HCT116 (cell line): Measurements from ENCODE around the gene TAF10. TPM values are rescaled to one million over a fixed set of nuclear protein-coding genes. Genes with fewer than 3 reads are reported as not detected.

Experiments used
- ATAC-seq: fragments of 200-7000 bp; cut with Tn5 transposase; 2 replicates; pipeline ENCODE4 v1.9.1; 2020; ENCODE audit warnings: mild to moderate bottlenecking, moderate library complexity
- BruUV-seq: library from RNA; stranded (reverse); fragments of 400-500 nt; replicated peaks from 2 replicates; lab custom pipeline; 2021; lab: Mats Ljungman, UMichigan
- CTCF ChIA-PET: fragments of 300-600 bp; sonication (Branson Sonifier 250); formaldehyde crosslinking; loops from one replicate; lab custom pipeline; 2021; ENCODE audit warnings: antibody characterized with exemption; lab: Charles Lee
- POLR2A ChIA-PET: fragments of 300-600, 350-600 bp; sonication (Branson Sonifier 250); formaldehyde crosslinking; loops from one replicate; lab custom pipeline; 2021; ENCODE audit warnings: antibody characterized with exemption; lab: Charles Lee
- RAD21 ChIA-PET, 2 experiments: fragments of 300-600 bp; sonication (Branson Sonifier 250); formaldehyde crosslinking; loops; one replicate each; lab custom pipeline; 2023; ENCODE audit warnings: low total read pairs in 2 of 2; ENCODE audit not compliant: uncharacterized antibody in 2 of 2, unreplicated experiment in 2 of 2, low non-redundant PET in 1 of 2; lab: Charles Lee
- DNase-seq: peaks from one replicate; pipeline ENCODE4 v3.0.0-alpha.2; 2010; ENCODE audit warnings: low read depth, low spot score
- H2AFZ ChIP-seq: fragments of 200-600 bp; shearing (Covaris generic), sonication (generic); 2 replicates; pipeline ENCODE4 v1.6.1; 2017; ENCODE audit warnings: low read depth, mixed run types, mixed read lengths, antibody characterized with exemption, low read length; ENCODE audit not compliant: poor library complexity, severe bottlenecking
- H3K27ac ChIP-seq: 2 replicates; pipeline ENCODE4 v1.5.1; 2012; ENCODE audit warnings: low read depth, low read length
- H3K27me3 ChIP-seq: fragments of 200-600 bp; sonication (generic); 2 replicates; pipeline ENCODE4 v1.6.1; 2016; ENCODE audit warnings: mixed run types, low read length, mixed read lengths; ENCODE audit not compliant: insufficient read depth
- H3K36me3 ChIP-seq, 2 experiments: fragments of 200-500 bp in 1 of 2; fragments of 200-600 bp in 1 of 2; sonication (Bioruptor generic) in 1 of 2; sonication (generic) in 1 of 2; 2 replicates each; pipeline versions ENCODE4 v1.5.1 to v1.6.1; 2014 to 2016; ENCODE audit warnings: low read length in 2 of 2, inconsistent platforms in 1 of 2, mixed read lengths in 1 of 2, mixed run types in 1 of 2; ENCODE audit not compliant: insufficient read depth in 2 of 2, control insufficient read depth in 1 of 2
- H3K4me1 ChIP-seq, 2 experiments: fragments of 200-600 bp in 1 of 2; sonication (generic) in 1 of 2; 2 replicates each; pipeline versions ENCODE4 v1.5.1 to v1.6.1; 2012 to 2017; ENCODE audit warnings: low read length in 2 of 2, inconsistent platforms in 1 of 2, mild to moderate bottlenecking in 1 of 2, mixed read lengths in 1 of 2, mixed run types in 1 of 2, moderate library complexity in 1 of 2; ENCODE audit not compliant: insufficient read depth in 2 of 2, control insufficient read depth in 1 of 2
- H3K4me2 ChIP-seq: fragments of 200-600 bp; sonication (generic); 2 replicates; pipeline ENCODE4 v1.6.1; 2017; ENCODE audit warnings: mixed run types, low read length, mixed read lengths
- H3K4me3 ChIP-seq, 2 experiments: fragments of 200-600 bp in 1 of 2; sonication (generic) in 1 of 2; replicated peaks in 1 of 2; 2 replicates each; pipeline ENCODE4 v1.5.1; 2011 to 2016; ENCODE audit warnings: low read length in 2 of 2, control low read depth in 1 of 2, low read depth in 1 of 2, mild to moderate bottlenecking in 1 of 2, mixed read lengths in 1 of 2, mixed run types in 1 of 2
- H3K79me2 ChIP-seq: fragments of 200-600 bp; sonication (generic); 2 replicates; pipeline ENCODE4 v1.6.1; 2017; ENCODE audit warnings: mild to moderate bottlenecking, mixed run types, low read length, moderate library complexity, mixed read lengths; ENCODE audit not compliant: insufficient read depth
- H3K9ac ChIP-seq: fragments of 200-600 bp; sonication (generic); 2 replicates; pipeline ENCODE4 v1.6.1; 2016; ENCODE audit warnings: low read length, mixed read lengths
- H3K9me2 ChIP-seq: fragments of 200-600 bp; sonication (generic), shearing (Covaris generic); 2 replicates; pipeline ENCODE4 v1.6.1; 2017; ENCODE audit warnings: mixed run types, mild to moderate bottlenecking, moderate library complexity; ENCODE audit not compliant: insufficient read depth
- H3K9me3 ChIP-seq, 2 experiments: fragments of 200-500 bp in 1 of 2; fragments of 200-600 bp in 1 of 2; sonication (Bioruptor generic) in 1 of 2; sonication (generic) in 1 of 2; 2 replicates each; pipeline ENCODE4 v1.6.1; 2014 to 2017; ENCODE audit warnings: low read length in 2 of 2, mixed read lengths in 2 of 2, inconsistent platforms in 1 of 2, low read depth in 1 of 2, mild to moderate bottlenecking in 1 of 2, mixed run types in 1 of 2, moderate library complexity in 1 of 2; ENCODE audit not compliant: control insufficient read depth in 1 of 2, insufficient read depth in 1 of 2
- H4K20me1 ChIP-seq: fragments of 200-600 bp; sonication (generic), shearing (Covaris generic); 2 replicates; pipeline ENCODE4 v1.6.1; 2017; ENCODE audit warnings: mixed run types, mild to moderate bottlenecking, moderate library complexity; ENCODE audit not compliant: insufficient read depth
- CTCF ChIP-seq, 3 experiments: fragments of 200-600 bp in 1 of 3; sonication (generic) in 1 of 3; IDR thresholded peaks in 2 of 3; conservative IDR thresholded peaks in 1 of 3; 2 replicates each; pipeline ENCODE4 v1.5.1; 2012 to 2017; ENCODE audit warnings: low read depth in 2 of 3, low read length in 2 of 3, antibody characterized with exemption in 1 of 3, borderline replicate concordance in 1 of 3, control low read depth in 1 of 3, mild to moderate bottlenecking in 1 of 3, mixed read lengths in 1 of 3, mixed run types in 1 of 3, moderate library complexity in 1 of 3; ENCODE audit not compliant: insufficient read depth in 1 of 3
- EGR1 ChIP-seq: IDR thresholded peaks from 2 replicates; pipeline ENCODE4 v1.6.1; 2012; ENCODE audit warnings: low read depth
- ELF1 ChIP-seq: IDR thresholded peaks from 2 replicates; pipeline ENCODE4 v1.6.1; 2012; ENCODE audit warnings: low read depth, borderline replicate concordance
- EZH2 ChIP-seq: fragments of 200-600 bp; sonication (generic); IDR thresholded peaks from 2 replicates; pipeline ENCODE4 v1.6.1; 2017; ENCODE audit warnings: antibody characterized with exemption, mixed run types
- FOSL1 ChIP-seq: IDR thresholded peaks from 2 replicates; pipeline ENCODE4 v1.6.1; 2012; ENCODE audit warnings: low read depth
- MAX ChIP-seq: IDR thresholded peaks from 2 replicates; pipeline ENCODE4 v1.6.1; 2012
- POLR2A ChIP-seq: IDR thresholded peaks from 2 replicates; pipeline ENCODE4 v1.7.0; 2011; ENCODE audit warnings: borderline replicate concordance; ENCODE audit not compliant: insufficient read depth, insufficient read length; ENCODE audit errors: extremely low read depth
- POLR2AphosphoS5 ChIP-seq: IDR thresholded peaks from 2 replicates; pipeline ENCODE4 v1.6.1; 2011; ENCODE audit warnings: mild to moderate bottlenecking, low read depth, low read length, moderate library complexity
- RAD21 ChIP-seq: IDR thresholded peaks from 2 replicates; pipeline ENCODE4 v1.6.1; 2012; ENCODE audit warnings: low read depth, mild to moderate bottlenecking
- SP1 ChIP-seq: IDR thresholded peaks from 2 replicates; pipeline ENCODE4 v1.6.1; 2012; ENCODE audit warnings: low read depth
- TCF7L2 ChIP-seq: IDR thresholded peaks from 2 replicates; pipeline ENCODE4 v1.7.0; 2011; ENCODE audit warnings: borderline replicate concordance, inconsistent platforms; ENCODE audit not compliant: insufficient read depth, insufficient read length; ENCODE audit errors: extremely low read depth
- YY1 ChIP-seq: IDR thresholded peaks from 2 replicates; pipeline ENCODE4 v1.6.1; 2011; ENCODE audit warnings: low read length, low read depth, moderate library complexity, mild to moderate bottlenecking; ENCODE audit not compliant: insufficient replicate concordance; ENCODE audit errors: extremely low read depth
- ZNF274 ChIP-seq: fragments of 200-500 bp; sonication (Bioruptor generic); IDR thresholded peaks from 2 replicates; pipeline ENCODE4 v1.6.1; 2014; ENCODE audit warnings: mild to moderate bottlenecking, low read depth, low read length, inconsistent platforms
- intact Hi-C: fragments of 100-400 bp; cut with micrococcal nuclease; formaldehyde crosslinking; loops from 2 replicates; pipeline ENCODE4 v1.10.0; 2022
- total RNA-seq: library from RNA; stranded (reverse); gene quantifications from one replicate; pipeline ENCODE4 v1.2.1, GENCODE V29; 2021; ENCODE audit not compliant: unreplicated experiment
- TF ChIP-seq, protein P1 (sequence below): IDR thresholded peaks from 2 replicates; pipeline ENCODE4 v1.6.1; 2012; ENCODE audit warnings: low read depth

The TAF10 gene
- total RNA-seq, 1 experiment from 2014 or later = 151 TPM

DNA sequence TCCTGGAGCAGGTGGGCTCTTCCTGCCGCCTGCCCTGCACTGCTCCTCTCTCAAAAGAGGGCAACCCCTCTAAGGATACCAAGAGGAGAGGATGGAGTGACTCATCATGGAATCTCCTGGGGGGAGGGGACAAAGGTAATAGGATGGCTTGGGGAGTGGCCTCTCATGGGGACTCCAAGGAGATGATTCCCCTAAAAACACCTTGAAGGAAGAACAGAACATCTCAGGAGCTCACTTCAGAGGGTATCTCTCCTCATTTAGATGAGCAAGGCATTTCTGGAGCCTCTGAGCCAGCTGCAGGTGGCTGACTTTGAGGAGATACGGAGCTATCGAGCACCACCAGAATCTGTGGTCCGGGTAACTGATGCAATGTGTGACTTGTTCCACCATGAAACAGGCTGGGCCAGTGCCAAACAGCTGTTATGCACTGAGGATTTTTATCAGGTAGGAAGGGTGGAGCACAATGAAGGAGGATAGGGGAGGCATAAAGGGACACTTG, 48.8 kb downstream of the TAF10 start:
- Histone ChIP-seq H3K27me3 (no peaks in the 10 kb centered on the region), H3K4me1 (peaks cover 0 to 6% of the 10 kb centered on the region in 2 experiments; a peak in 1 of 4 replicates), H3K79me2 (no peaks in the 10 kb centered on the region), H3K9me2 (no peaks in the 10 kb centered on the region), H3K27ac (no peak overlapping the region), H2AFZ (no peak overlapping the region), H3K36me3 (no peaks in the 10 kb centered on the region; a peak in 1 of 4 replicates), H4K20me1 (no peaks in the 10 kb centered on the region), H3K9ac (no peak overlapping the region), H3K9me3 (no peaks in the 10 kb centered on the region), H3K4me2 (no peak overlapping the region), H3K4me3 (no peak overlapping the region)
- TF ChIP-seq POLR2AphosphoS5 = no peak
- no peak for TF ChIP-seq ZNF274
- TF ChIP-seq MAX = no peak
- no peak for TF ChIP-seq SP1
- TF ChIP-seq ELF1 = no peak
- no peak for TF ChIP-seq FOSL1
- CTCF ChIA-PET = no interaction called here
- no TSS peak for BruUV-seq
- no peak for DNase-seq
- no peak for ATAC-seq
- RAD21 ChIA-PET = no interaction called here
- POLR2A ChIA-PET = no interaction called here
- intact Hi-C loops = no loop called here

- Histone ChIP-seq H4K20me1 (no peaks in the 10 kb centered on the region), H3K4me3 (no peak overlapping the region), H3K79me2 (no peaks in the 10 kb centered on the region), H3K9ac (no peak overlapping the region), H3K4me2 (no peak overlapping the region), H2AFZ (no peak overlapping the region), H3K27me3 (no peaks in the 10 kb centered on the region), H3K4me1 (peaks cover 0 to 6% of the 10 kb centered on the region in 2 experiments; a peak in 1 of 4 replicates), H3K36me3 (no peaks in the 10 kb centered on the region; a peak in 1 of 4 replicates), H3K27ac (no peak overlapping the region), H3K9me3 (no peaks in the 10 kb centered on the region), H3K9me2 (no peaks in the 10 kb centered on the region)
- RAD21 ChIA-PET = no interaction called here
- DNase-seq (no peak), ATAC-seq (no peak)
- CTCF ChIA-PET = no interaction called here
- POLR2A ChIA-PET = no interaction called here
- intact Hi-C loops = no loop called here
- BruUV-seq = no TSS peak
- TF ChIP-seq CTCF (IDR thresholded peaks at IDR 0.05 in 2 of 3, conservative IDR thresholded peaks at IDR 0.05 in 1 of 3; ENCODE audit: borderline replicate concordance in 1 of 3, insufficient read depth in 1 of 3, low read depth in 2 of 3, low read length in 2 of 3) (no peak), ZNF274 (no peak), ELF1 (no peak), EZH2 (no peak), POLR2A (no peak), EGR1 (no peak), RAD21 (no peak), YY1 (no peak), POLR2AphosphoS5 (no peak), TCF7L2 (no peak), FOSL1 (no peak), MAX (no peak)
- TF ChIP-seq, protein P1, sequence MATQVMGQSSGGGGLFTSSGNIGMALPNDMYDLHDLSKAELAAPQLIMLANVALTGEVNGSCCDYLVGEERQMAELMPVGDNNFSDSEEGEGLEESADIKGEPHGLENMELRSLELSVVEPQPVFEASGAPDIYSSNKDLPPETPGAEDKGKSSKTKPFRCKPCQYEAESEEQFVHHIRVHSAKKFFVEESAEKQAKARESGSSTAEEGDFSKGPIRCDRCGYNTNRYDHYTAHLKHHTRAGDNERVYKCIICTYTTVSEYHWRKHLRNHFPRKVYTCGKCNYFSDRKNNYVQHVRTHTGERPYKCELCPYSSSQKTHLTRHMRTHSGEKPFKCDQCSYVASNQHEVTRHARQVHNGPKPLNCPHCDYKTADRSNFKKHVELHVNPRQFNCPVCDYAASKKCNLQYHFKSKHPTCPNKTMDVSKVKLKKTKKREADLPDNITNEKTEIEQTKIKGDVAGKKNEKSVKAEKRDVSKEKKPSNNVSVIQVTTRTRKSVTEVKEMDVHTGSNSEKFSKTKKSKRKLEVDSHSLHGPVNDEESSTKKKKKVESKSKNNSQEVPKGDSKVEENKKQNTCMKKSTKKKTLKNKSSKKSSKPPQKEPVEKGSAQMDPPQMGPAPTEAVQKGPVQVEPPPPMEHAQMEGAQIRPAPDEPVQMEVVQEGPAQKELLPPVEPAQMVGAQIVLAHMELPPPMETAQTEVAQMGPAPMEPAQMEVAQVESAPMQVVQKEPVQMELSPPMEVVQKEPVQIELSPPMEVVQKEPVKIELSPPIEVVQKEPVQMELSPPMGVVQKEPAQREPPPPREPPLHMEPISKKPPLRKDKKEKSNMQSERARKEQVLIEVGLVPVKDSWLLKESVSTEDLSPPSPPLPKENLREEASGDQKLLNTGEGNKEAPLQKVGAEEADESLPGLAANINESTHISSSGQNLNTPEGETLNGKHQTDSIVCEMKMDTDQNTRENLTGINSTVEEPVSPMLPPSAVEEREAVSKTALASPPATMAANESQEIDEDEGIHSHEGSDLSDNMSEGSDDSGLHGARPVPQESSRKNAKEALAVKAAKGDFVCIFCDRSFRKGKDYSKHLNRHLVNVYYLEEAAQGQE = no peak
These were observed 50.7 kb downstream of the TAF10 start for GRCh38 chr11:6561288-6561687.
